SK-N-SH treated with all-trans-retinoic acid at 6 μM for 48 hours (cell line): Measurements from ENCODE around the gene TMEM192.

ENCODE experiments used
- ARNTL ChIP-seq: fragments of 450-650 bp; formaldehyde crosslinking; IDR thresholded peaks from 2 replicates; pipeline ENCODE4 v1.5.0; 2020; ENCODE audit warnings: low read depth, mild to moderate bottlenecking, moderate library complexity, borderline replicate concordance
- ESRRG ChIP-seq: fragments of 250-450 bp; sonication (Bioruptor Pico); IDR thresholded peaks from 2 replicates; pipeline ENCODE4 v1.6.1; 2021; ENCODE audit warnings: mild to moderate bottlenecking
- GLIS3 ChIP-seq: fragments of 250-450 bp; sonication (Bioruptor Pico); IDR thresholded peaks from 2 replicates; pipeline ENCODE4 v1.5.0; 2020; ENCODE audit warnings: mild to moderate bottlenecking, moderate library complexity
- OSR1 ChIP-seq: fragments of 250-450 bp; sonication (Bioruptor Pico); IDR thresholded peaks from 2 replicates; pipeline ENCODE4 v1.8.0; 2022; ENCODE audit warnings: moderate library complexity, mild to moderate bottlenecking, inconsistent platforms
- TOX ChIP-seq: fragments of 250-450 bp; sonication (Bioruptor Pico); IDR thresholded peaks from 2 replicates; pipeline ENCODE4 v1.8.0; 2021; ENCODE audit warnings: mild to moderate bottlenecking, moderate library complexity, borderline replicate concordance
- ZNF70 ChIP-seq: fragments of 450-650 bp; formaldehyde crosslinking; IDR thresholded peaks from 2 replicates; pipeline ENCODE4 v1.5.0; 2020; ENCODE audit warnings: mild to moderate bottlenecking, moderate library complexity
- TF ChIP-seq, protein P1 (sequence below): fragments of 250-450 bp; sonication (Bioruptor Pico); IDR thresholded peaks from 2 replicates; pipeline ENCODE4 v1.8.0; 2020; ENCODE audit warnings: mild to moderate bottlenecking, moderate library complexity, borderline replicate concordance

DNA sequence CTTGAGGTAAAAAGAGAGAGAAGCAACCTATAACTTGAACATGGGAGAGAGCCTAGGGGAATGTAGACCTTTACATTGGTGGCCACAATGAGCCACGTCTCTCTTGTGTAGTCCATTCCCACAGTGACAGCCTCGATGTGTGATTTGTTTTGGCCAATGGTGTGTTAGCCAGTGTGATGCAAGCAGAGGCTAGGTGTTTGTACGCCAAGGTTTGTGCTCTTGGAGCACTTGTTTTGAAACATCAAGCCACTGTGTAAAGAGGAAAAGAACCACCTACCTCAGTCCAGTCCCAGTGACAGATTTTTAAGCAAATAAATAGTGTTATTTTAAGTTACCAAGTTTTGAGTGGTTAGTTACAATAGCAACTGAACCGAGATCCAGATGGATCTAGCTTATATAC, 23.9 kb upstream of the TMEM192 start:
- no peak for TF ChIP-seq ESRRG
- no peak for TF ChIP-seq ARNTL (CRISPR knock-in tag)
- TF ChIP-seq, protein P1, sequence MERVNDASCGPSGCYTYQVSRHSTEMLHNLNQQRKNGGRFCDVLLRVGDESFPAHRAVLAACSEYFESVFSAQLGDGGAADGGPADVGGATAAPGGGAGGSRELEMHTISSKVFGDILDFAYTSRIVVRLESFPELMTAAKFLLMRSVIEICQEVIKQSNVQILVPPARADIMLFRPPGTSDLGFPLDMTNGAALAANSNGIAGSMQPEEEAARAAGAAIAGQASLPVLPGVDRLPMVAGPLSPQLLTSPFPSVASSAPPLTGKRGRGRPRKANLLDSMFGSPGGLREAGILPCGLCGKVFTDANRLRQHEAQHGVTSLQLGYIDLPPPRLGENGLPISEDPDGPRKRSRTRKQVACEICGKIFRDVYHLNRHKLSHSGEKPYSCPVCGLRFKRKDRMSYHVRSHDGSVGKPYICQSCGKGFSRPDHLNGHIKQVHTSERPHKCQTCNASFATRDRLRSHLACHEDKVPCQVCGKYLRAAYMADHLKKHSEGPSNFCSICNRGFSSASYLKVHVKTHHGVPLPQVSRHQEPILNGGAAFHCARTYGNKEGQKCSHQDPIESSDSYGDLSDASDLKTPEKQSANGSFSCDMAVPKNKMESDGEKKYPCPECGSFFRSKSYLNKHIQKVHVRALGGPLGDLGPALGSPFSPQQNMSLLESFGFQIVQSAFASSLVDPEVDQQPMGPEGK, result no peak
- TF ChIP-seq OSR1 (CRISPR knock-in tag), result no peak
- no peak for TF ChIP-seq ZNF70 (CRISPR knock-in tag)
- TF ChIP-seq TOX (CRISPR knock-in tag), result no peak
- TF ChIP-seq GLIS3 (CRISPR knock-in tag), result no peak
